OCI-LY1 (cell line): ENCODE data around the gene CLEC16A.

ENCODE experiments used
- CTCF ChIP-seq: fragments of 200-600 bp; sonication (generic), shearing (Covaris generic); IDR thresholded peaks from 2 replicates; pipeline ENCODE4 v1.5.1; 2017; ENCODE audit warnings: mild to moderate bottlenecking, antibody characterized with exemption, low read length, moderate library complexity, mixed read lengths
- EZH2 ChIP-seq: fragments of 200-600 bp; sonication (generic), shearing (Covaris generic); IDR thresholded peaks from 2 replicates; pipeline ENCODE4 v1.8.0; 2017; ENCODE audit warnings: borderline replicate concordance, mixed run types, mild to moderate bottlenecking, antibody characterized with exemption, low read length, moderate library complexity, mixed read lengths

GRCh38 chr16:11015076-11015475 is 70.7 kb downstream of the CLEC16A start:
- no peak for TF ChIP-seq CTCF
- no peak for TF ChIP-seq EZH2
